ENCODE results near the gene HOXC10. TPM values are rescaled to one million over a fixed set of nuclear protein-coding genes. Genes with fewer than 3 reads are reported as not detected.

HOXC10 gene
- total and polyA plus RNA-seq, 2 donors: 1.6 to 2.8 TPM

- WGBS: 4% methylated on average over 86 of the region's 86 CpGs
- no peak for DNase-seq (ENCODE audit: extremely low spot score)
- Histone ChIP-seq H3K4me3 (ENCODE audit: low read depth, low read length) (no peak overlapping the region), H3K4me1 (ENCODE audit: insufficient read depth) (no peaks in the 10 kb centered on the region), H3K27ac (ENCODE audit: low read depth) (no peak overlapping the region), H3K36me3 (ENCODE audit: insufficient read depth) (no peaks in the 10 kb centered on the region)
These were observed 29.7 kb upstream of the HOXC10 start for GRCh38 chr12:53955036-53955775.

- H3K36me3 ChIP-seq (ENCODE audit: insufficient read depth): no peaks in the 10 kb centered on the region
- no peak overlapping the region for H3K4me3 ChIP-seq (ENCODE audit: low read depth, low read length)
- no peak overlapping the region for H3K27ac ChIP-seq (ENCODE audit: low read depth)
- no peaks in the 10 kb centered on the region for H3K4me1 ChIP-seq (ENCODE audit: insufficient read depth)
- WGBS: 32% methylated on average over 10 of the region's 10 CpGs
- no peak for DNase-seq (ENCODE audit: extremely low spot score)
These were observed 29.1 kb upstream of the HOXC10 start for GRCh38 chr12:53955776-53956250.

- no peaks in the 10 kb centered on the region for H3K36me3 ChIP-seq (ENCODE audit: insufficient read depth)
- no peak overlapping the region for H3K4me3 ChIP-seq (ENCODE audit: low read depth, low read length)
- H3K4me1 ChIP-seq (ENCODE audit: insufficient read depth): no peaks in the 10 kb centered on the region
- 42% methylated on average over 25 of the region's 25 CpGs for WGBS
- DNase-seq (ENCODE audit: extremely low spot score): no peak
- H3K27ac ChIP-seq (ENCODE audit: low read depth): no peak overlapping the region
These were observed 28.6 kb upstream of the HOXC10 start for GRCh38 chr12:53956251-53956887.

GRCh38 chr12:53956914-53957536, 27.9 kb upstream of the HOXC10 start:
- H3K4me1 ChIP-seq (ENCODE audit: insufficient read depth): no peaks in the 10 kb centered on the region
- H3K36me3 ChIP-seq (ENCODE audit: insufficient read depth): no peaks in the 10 kb centered on the region
- H3K4me3 ChIP-seq (ENCODE audit: low read depth, low read length): no peak overlapping the region
- WGBS: 56% methylated on average over 11 of the region's 11 CpGs
- no peak for DNase-seq (ENCODE audit: extremely low spot score)
- no peak overlapping the region for H3K27ac ChIP-seq (ENCODE audit: low read depth)

- Histone ChIP-seq H3K4me1 (ENCODE audit: insufficient read depth) (no peaks in the 10 kb centered on the region), H3K27ac (ENCODE audit: low read depth) (no peak overlapping the region), H3K4me3 (ENCODE audit: low read depth, low read length) (no peak overlapping the region), H3K36me3 (ENCODE audit: insufficient read depth) (no peaks in the 10 kb centered on the region)
- 64% methylated on average over 3 of the region's 3 CpGs for WGBS
- DNase-seq (ENCODE audit: extremely low spot score): no peak
These were observed 26.8 kb upstream of the HOXC10 start for GRCh38 chr12:53958128-53958527.

- Histone ChIP-seq H3K4me3 (ENCODE audit: low read depth, low read length) (no peak overlapping the region), H3K27ac (ENCODE audit: low read depth) (no peak overlapping the region), H3K4me1 (ENCODE audit: insufficient read depth) (no peaks in the 10 kb centered on the region), H3K36me3 (ENCODE audit: insufficient read depth) (no peaks in the 10 kb centered on the region)
- DNase-seq (ENCODE audit: extremely low spot score): no peak
- WGBS: 51% methylated on average over 4 of the region's 4 CpGs
These were observed 25.6 kb upstream of the HOXC10 start for GRCh38 chr12:53959314-53959713.

GRCh38 chr12:53960187-53961024, 24.5 kb upstream of the HOXC10 start:
- H3K4me3 ChIP-seq (ENCODE audit: low read depth, low read length): no peak overlapping the region

GRCh38 chr12:53961025-53961761, 23.8 kb upstream of the HOXC10 start:
- Histone ChIP-seq H3K36me3 (ENCODE audit: insufficient read depth) (no peaks in the 10 kb centered on the region), H3K4me1 (ENCODE audit: insufficient read depth) (no peaks in the 10 kb centered on the region), H3K4me3 (ENCODE audit: low read depth, low read length) (no peak overlapping the region), H3K27ac (ENCODE audit: low read depth) (no peak overlapping the region)
- no peak for DNase-seq (ENCODE audit: extremely low spot score)
- 46% methylated on average over 72 of the region's 72 CpGs for WGBS

More at GRCh38 chr12:53960187-53961024, 24.5 kb upstream of the HOXC10 start:
- H3K36me3 ChIP-seq (ENCODE audit: insufficient read depth): no peaks in the 10 kb centered on the region
- no peak overlapping the region for H3K27ac ChIP-seq (ENCODE audit: low read depth)
- WGBS: 58% methylated on average over 39 of the region's 39 CpGs
- H3K4me1 ChIP-seq (ENCODE audit: insufficient read depth): no peaks in the 10 kb centered on the region
- no peak for DNase-seq (ENCODE audit: extremely low spot score)

GRCh38 chr12:53963005-53963404, 21.9 kb upstream of the HOXC10 start:
- H3K4me1 ChIP-seq (ENCODE audit: insufficient read depth): no peaks in the 10 kb centered on the region
- H3K36me3 ChIP-seq (ENCODE audit: insufficient read depth): no peaks in the 10 kb centered on the region
- WGBS: 72% methylated on average over 7 of the region's 7 CpGs
- no peak for DNase-seq (ENCODE audit: extremely low spot score)
- no peak overlapping the region for H3K4me3 ChIP-seq (ENCODE audit: low read depth, low read length)
- no peak overlapping the region for H3K27ac ChIP-seq (ENCODE audit: low read depth)

GRCh38 chr12:53963434-53964314, 21.3 kb upstream of the HOXC10 start:
- no peaks in the 10 kb centered on the region for H3K36me3 ChIP-seq (ENCODE audit: insufficient read depth)
- no peak overlapping the region for H3K4me3 ChIP-seq (ENCODE audit: low read depth, low read length)
- H3K4me1 ChIP-seq (ENCODE audit: insufficient read depth): no peaks in the 10 kb centered on the region
- H3K27ac ChIP-seq (ENCODE audit: low read depth): no peak overlapping the region
- no peak for DNase-seq (ENCODE audit: extremely low spot score)
- 42% methylated on average over 38 of the region's 38 CpGs for WGBS

GRCh38 chr12:53964315-53964713, 20.6 kb upstream of the HOXC10 start:
- 45% methylated on average over 2 of the region's 2 CpGs for WGBS
- H3K4me1 ChIP-seq (ENCODE audit: insufficient read depth): no peaks in the 10 kb centered on the region
- DNase-seq (ENCODE audit: extremely low spot score): no peak
- H3K36me3 ChIP-seq (ENCODE audit: insufficient read depth): no peaks in the 10 kb centered on the region
- H3K27ac ChIP-seq (ENCODE audit: low read depth): no peak overlapping the region
- H3K4me3 ChIP-seq (ENCODE audit: low read depth, low read length): no peak overlapping the region
